Stimulated activated CD4-positive, alpha-beta T cell treated with anti-CD3 and anti-CD28 coated beads, Interleukin-2, amount 100 ng/mL, for 48 hours (primary cell): ENCODE measurements around the gene NRARP.

Source experiments
- DNase-seq, 2 donors: peaks; one replicate each; pipeline ENCODE4 v3.0.0-alpha.2; 2020

Gene NRARP

GRCh38 chr9:137297966-137298365 lies 4.1 kb downstream of the NRARP start:
- no peak for DNase-seq

- DNase-seq, result no peak
These were observed 5.1 kb downstream of the NRARP start for GRCh38 chr9:137296670-137297664.

GRCh38 chr9:137295849-137296669 lies 6.0 kb downstream of the NRARP start:
- DNase-seq, result no peak

GRCh38 chr9:137295238-137295811 lies 6.7 kb downstream of the NRARP start:
- DNase-seq, result peak; percentile 50 to 63

GRCh38 chr9:137294681-137295237 lies 7.3 kb downstream of the NRARP start:
- no peak for DNase-seq

GRCh38 chr9:137294091-137294680 lies 7.9 kb downstream of the NRARP start:
- DNase-seq, result no peak

- no peak for DNase-seq
These were observed 8.5 kb downstream of the NRARP start for GRCh38 chr9:137293482-137294090.

GRCh38 chr9:137293094-137293481 lies 9.0 kb downstream of the NRARP start:
- no peak for DNase-seq

GRCh38 chr9:137286975-137287383 lies 15.1 kb downstream of the NRARP start:
- no peak for DNase-seq

GRCh38 chr9:137281345-137282116 lies 20.5 kb downstream of the NRARP start:
- DNase-seq, result no peak

GRCh38 chr9:137280474-137281344 lies 21.4 kb downstream of the NRARP start:
- no peak for DNase-seq

- no peak for DNase-seq
These were observed 22.2 kb downstream of the NRARP start for GRCh38 chr9:137279741-137280473.

GRCh38 chr9:137278721-137279711 lies 23.1 kb downstream of the NRARP start:
- DNase-seq, result no peak

GRCh38 chr9:137278061-137278701 lies 23.9 kb downstream of the NRARP start:
- DNase-seq, result no peak

- no peak for DNase-seq
These were observed 24.6 kb downstream of the NRARP start, which contains the start of gene TOR4A for GRCh38 chr9:137277329-137278041. Gene TOR4A, plus strand, starts transcription at chr9:137277726. Its CDS starts 964 bp downstream, at chr9:137278690.

- DNase-seq, result no peak
These were observed 25.4 kb downstream of the NRARP start for GRCh38 chr9:137276473-137277328.
